Hepatocyte (in vitro differentiated cells): ENCODE data around the gene LRRC38. TPM values are rescaled to one million over a fixed set of nuclear protein-coding genes. Genes with fewer than 3 reads are reported as not detected.

ENCODE experiments used
- DNase-seq: peaks from one replicate; pipeline ENCODE4 v3.0.0-alpha.2; 2016; ENCODE audit warnings: low spot score
- H2AFZ ChIP-seq: fragments of 200-600 bp; sonication (generic); 2 replicates; pipeline ENCODE4 v1.6.0; 2016; ENCODE audit warnings: antibody characterized with exemption, mild to moderate bottlenecking
- H3K27ac ChIP-seq: fragments of 200-600 bp; sonication (generic); 2 replicates; pipeline ENCODE4 v1.5.1; 2016; ENCODE audit warnings: mild to moderate bottlenecking
- H3K27me3 ChIP-seq: fragments of 200-600 bp; sonication (generic); 2 replicates; pipeline ENCODE4 v1.6.1; 2016
- H3K36me3 ChIP-seq: fragments of 200-600 bp; sonication (generic); replicated peaks from 2 replicates; pipeline ENCODE4 v1.5.1; 2016; ENCODE audit warnings: low read depth; ENCODE audit not compliant: insufficient read depth
- H3K4me1 ChIP-seq: fragments of 200-600 bp; sonication (generic); 2 replicates; pipeline ENCODE4 v1.5.1; 2016; ENCODE audit warnings: mild to moderate bottlenecking, moderate library complexity; ENCODE audit not compliant: insufficient read depth
- H3K4me2 ChIP-seq: fragments of 200-600 bp; sonication (generic); 2 replicates; pipeline ENCODE4 v1.6.0; 2016
- H3K4me3 ChIP-seq: fragments of 200-600 bp; sonication (generic); 2 replicates; pipeline ENCODE4 v1.5.1; 2016; ENCODE audit warnings: mild to moderate bottlenecking
- H3K79me2 ChIP-seq: fragments of 200-600 bp; sonication (generic); 2 replicates; pipeline ENCODE4 v1.6.0; 2017; ENCODE audit warnings: mild to moderate bottlenecking
- H3K9me2 ChIP-seq: fragments of 200-600 bp; sonication (generic); replicated peaks from 2 replicates; pipeline ENCODE4 v1.6.0; 2017; ENCODE audit warnings: mild to moderate bottlenecking; ENCODE audit not compliant: insufficient read depth
- H3K9me3 ChIP-seq: fragments of 200-600 bp; sonication (generic); 2 replicates; pipeline ENCODE4 v1.5.1; 2016; ENCODE audit warnings: low read depth, mild to moderate bottlenecking
- H4K20me1 ChIP-seq: fragments of 200-600 bp; sonication (generic); 2 replicates; pipeline ENCODE4 v1.6.0; 2016; ENCODE audit warnings: mild to moderate bottlenecking; ENCODE audit not compliant: insufficient read depth, poor library complexity, severe bottlenecking
- EZH2 ChIP-seq: fragments of 200-600 bp; sonication (generic); IDR thresholded peaks from 2 replicates; pipeline ENCODE4 v1.6.1; 2016; ENCODE audit warnings: antibody characterized with exemption, mild to moderate bottlenecking, borderline replicate concordance
- EZH2phosphoT487 ChIP-seq: fragments of 200-600 bp; sonication (generic); IDR thresholded peaks from one replicate; pipeline ENCODE4 v1.6.1; 2018; ENCODE audit warnings: antibody characterized with exemption, mild to moderate bottlenecking, low read depth, moderate library complexity; ENCODE audit not compliant: unreplicated experiment, severe bottlenecking
- WGBS: methylation state at CpG from one replicate; pipeline ENCODE4 v1.1.6; 2016; ENCODE audit warnings: low lambda C conversion rate; ENCODE audit errors: missing lambda C conversion rate; 5-methylcytosine and 5-hydroxymethylcytosine counted together
- polyA plus RNA-seq: library from polyadenylated mRNA; unstranded; fragments of >200 nt; fragmentation: Nextera tagmentation; extraction: Ambion mirVana; gene quantifications from 2 replicates; pipeline ENCODE4 v1.2.1, GENCODE V29; 2016
- total RNA-seq: library from RNA; depleted of rRNA; stranded (reverse); fragments of >200 nt; gene quantifications from 2 replicates; pipeline ENCODE4 v1.2.3, GENCODE V29; 2014
- TF ChIP-seq, protein P1 (sequence below): fragments of 200-600 bp; sonication (generic); IDR thresholded peaks from 2 replicates; pipeline ENCODE4 v1.5.1; 2016; ENCODE audit warnings: antibody characterized with exemption, mild to moderate bottlenecking; ENCODE audit not compliant: poor library complexity

Gene LRRC38
- total and polyA plus RNA-seq, 2 experiments from 2014 or later, result 3.8 to 26.7 TPM

DNA sequence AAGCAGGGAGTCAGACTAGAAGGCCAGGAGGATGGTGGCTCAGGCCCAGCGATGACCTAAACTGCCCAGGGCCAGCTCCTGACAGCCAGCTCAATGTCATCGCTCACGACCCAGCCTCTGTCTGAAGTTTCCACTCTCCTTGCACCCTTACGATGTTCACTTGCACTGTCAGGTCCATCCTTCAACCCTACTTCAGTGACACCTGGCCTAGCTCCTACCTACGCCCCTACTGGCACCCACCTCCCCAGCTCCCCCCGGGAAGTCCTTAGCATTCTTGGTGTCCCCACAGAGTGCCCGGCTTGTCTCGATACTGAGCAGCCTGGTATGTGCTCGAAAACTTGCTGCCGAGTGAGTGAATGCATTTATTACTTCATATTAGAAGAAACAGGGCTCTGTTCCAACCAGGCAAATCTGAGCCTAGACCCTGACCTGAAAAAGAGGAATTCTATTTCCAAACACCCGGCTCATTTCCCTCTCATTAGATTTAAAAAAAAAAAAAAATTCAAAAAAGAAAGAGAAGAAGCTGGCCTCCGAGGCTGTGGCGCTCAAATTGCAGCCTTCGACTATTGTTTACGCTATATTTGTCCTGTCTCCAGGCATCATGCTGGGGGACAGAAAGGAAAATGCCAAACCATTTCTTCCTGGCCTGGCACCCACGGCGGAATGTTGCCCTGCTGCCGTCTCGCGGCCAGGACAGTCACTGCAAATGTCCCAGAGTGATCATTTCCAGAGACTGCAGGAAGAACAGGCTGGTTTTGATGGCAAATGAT lies 29.8 kb upstream of the LRRC38 start:
- Histone ChIP-seq H3K9me3 (no peaks in the 10 kb centered on the region), H3K79me2 (no peaks in the 10 kb centered on the region), H2AFZ (no peak overlapping the region), H3K4me3 (no peak overlapping the region), H3K9me2 (no peaks in the 10 kb centered on the region), H3K27me3 (no peaks in the 10 kb centered on the region), H3K27ac (peak overlapping the region; percentile 51), H4K20me1 (no peaks in the 10 kb centered on the region), H3K36me3 (no peaks in the 10 kb centered on the region), H3K4me1 (peaks cover 6% of the 10 kb centered on the region), H3K4me2 (peak overlapping the region; percentile 13)
- DNase-seq, result peak; percentile 49
- TF ChIP-seq, protein P1, sequence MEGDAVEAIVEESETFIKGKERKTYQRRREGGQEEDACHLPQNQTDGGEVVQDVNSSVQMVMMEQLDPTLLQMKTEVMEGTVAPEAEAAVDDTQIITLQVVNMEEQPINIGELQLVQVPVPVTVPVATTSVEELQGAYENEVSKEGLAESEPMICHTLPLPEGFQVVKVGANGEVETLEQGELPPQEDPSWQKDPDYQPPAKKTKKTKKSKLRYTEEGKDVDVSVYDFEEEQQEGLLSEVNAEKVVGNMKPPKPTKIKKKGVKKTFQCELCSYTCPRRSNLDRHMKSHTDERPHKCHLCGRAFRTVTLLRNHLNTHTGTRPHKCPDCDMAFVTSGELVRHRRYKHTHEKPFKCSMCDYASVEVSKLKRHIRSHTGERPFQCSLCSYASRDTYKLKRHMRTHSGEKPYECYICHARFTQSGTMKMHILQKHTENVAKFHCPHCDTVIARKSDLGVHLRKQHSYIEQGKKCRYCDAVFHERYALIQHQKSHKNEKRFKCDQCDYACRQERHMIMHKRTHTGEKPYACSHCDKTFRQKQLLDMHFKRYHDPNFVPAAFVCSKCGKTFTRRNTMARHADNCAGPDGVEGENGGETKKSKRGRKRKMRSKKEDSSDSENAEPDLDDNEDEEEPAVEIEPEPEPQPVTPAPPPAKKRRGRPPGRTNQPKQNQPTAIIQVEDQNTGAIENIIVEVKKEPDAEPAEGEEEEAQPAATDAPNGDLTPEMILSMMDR, result peak; percentile 65
- TF ChIP-seq EZH2phosphoT487, result no peak
- 64% methylated on average over 20 of the region's 20 CpGs for WGBS

DNA sequence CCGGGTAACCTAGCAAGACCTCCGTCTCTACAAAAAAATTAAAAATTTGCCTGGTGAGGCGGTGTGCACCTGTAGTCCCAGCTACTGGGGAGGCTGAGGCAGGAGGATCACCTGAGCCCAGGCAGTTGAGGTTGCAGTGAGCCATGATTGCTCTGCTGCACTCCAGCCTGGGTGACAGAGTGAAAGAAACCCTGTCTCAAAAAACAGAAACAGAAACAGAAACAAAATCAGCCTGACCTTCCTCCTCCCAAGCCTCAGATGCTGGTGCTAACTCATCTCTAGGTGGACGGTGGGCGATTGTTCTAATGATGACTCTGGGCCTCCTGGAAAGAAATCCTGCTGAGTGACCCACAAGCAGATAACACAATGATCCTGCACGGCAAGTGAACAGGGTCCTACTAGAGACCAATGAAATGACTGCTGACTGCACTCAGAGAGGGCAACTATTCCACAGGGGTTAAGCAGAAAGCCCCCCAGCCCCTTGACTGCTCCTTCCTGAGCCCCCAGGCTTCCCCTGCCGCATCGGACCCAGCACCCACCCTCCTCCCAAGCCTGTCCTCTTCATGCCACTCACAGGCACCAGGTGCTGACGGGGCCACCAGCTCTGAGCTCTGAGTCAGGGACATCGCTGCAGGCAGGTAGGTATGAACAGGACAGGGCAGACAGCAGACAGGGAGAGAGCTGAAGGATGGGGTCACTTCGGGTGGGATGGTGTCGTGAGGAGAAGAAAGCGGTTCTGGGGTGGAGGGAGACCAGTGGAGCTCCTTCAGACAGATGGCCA lies 27.8 kb upstream of the LRRC38 start:
- Histone ChIP-seq H3K79me2 (no peaks in the 10 kb centered on the region), H3K27ac (no peak overlapping the region), H2AFZ (no peak overlapping the region), H3K4me1 (peaks cover 6% of the 10 kb centered on the region), H3K27me3 (no peaks in the 10 kb centered on the region), H3K4me2 (no peak overlapping the region), H3K9me2 (no peaks in the 10 kb centered on the region), H3K9me3 (no peaks in the 10 kb centered on the region), H3K36me3 (no peaks in the 10 kb centered on the region), H3K4me3 (no peak overlapping the region), H4K20me1 (no peaks in the 10 kb centered on the region)
- DNase-seq, result no peak
- WGBS, result 89% methylated on average over 13 of the region's 13 CpGs
- TF ChIP-seq, protein P1, result no peak
- TF ChIP-seq EZH2, result no peak
- TF ChIP-seq EZH2phosphoT487, result no peak

DNA sequence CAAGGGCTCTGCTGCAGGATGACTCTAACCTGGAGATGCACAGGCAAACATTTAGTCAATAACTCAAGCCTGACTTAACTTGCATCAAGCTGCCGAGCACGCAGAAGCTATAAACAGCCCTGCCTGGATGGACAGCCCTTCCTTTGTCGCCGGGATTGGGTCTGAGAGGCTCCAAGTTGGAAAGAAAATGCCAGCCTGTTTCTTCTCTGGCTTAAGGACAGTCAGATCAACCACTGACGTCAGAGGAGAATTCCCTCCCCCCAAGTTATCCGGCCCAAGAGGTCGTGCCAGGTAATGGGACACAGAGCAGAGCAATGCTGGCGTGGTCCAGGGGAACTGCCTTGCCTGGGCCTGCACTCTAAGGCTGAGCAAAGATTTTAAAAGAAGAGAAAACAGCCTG lies 27.1 kb upstream of the LRRC38 start:
- H3K36me3 ChIP-seq, result no peaks in the 10 kb centered on the region
- TF ChIP-seq EZH2phosphoT487 (no peak), EZH2 (no peak)
- TF ChIP-seq, protein P1, result no peak
- H3K9me3 ChIP-seq, result no peaks in the 10 kb centered on the region
- no peak for DNase-seq
- H3K4me3 ChIP-seq, result no peak overlapping the region
- H3K4me1 ChIP-seq, result peaks cover 6% of the 10 kb centered on the region
- no peaks in the 10 kb centered on the region for H3K9me2 ChIP-seq
- H3K4me2 ChIP-seq, result no peak overlapping the region
- H3K27ac ChIP-seq, result no peak overlapping the region
- no peak overlapping the region for H2AFZ ChIP-seq
- H3K79me2 ChIP-seq, result no peaks in the 10 kb centered on the region
- WGBS, result 66% methylated on average over 8 of the region's 8 CpGs
- no peaks in the 10 kb centered on the region for H4K20me1 ChIP-seq
- H3K27me3 ChIP-seq, result no peaks in the 10 kb centered on the region
